GM12878 (cell line): ENCODE results near the gene SSNA1.

ENCODE experiments used
- ATF7 ChIP-seq: fragments of 450-650 bp; IDR thresholded peaks from 2 replicates; pipeline ENCODE4 v1.6.1; 2016; ENCODE audit warnings: low read depth, mild to moderate bottlenecking
- BACH1 ChIP-seq: fragments of 450-650 bp; IDR thresholded peaks from 2 replicates; pipeline ENCODE4 v1.6.1; 2017; ENCODE audit warnings: mild to moderate bottlenecking, borderline replicate concordance
- EP300 ChIP-seq, 2 experiments: fragments of 150-350 bp in 1 of 2; IDR thresholded peaks; 2 replicates each; pipeline ENCODE4 v1.6.1; 2011 to 2012; ENCODE audit warnings: low read depth in 2 of 2, low read length in 2 of 2, borderline replicate concordance in 1 of 2, improper control_type of control experiment in 1 of 2, inconsistent platforms in 1 of 2; ENCODE audit not compliant: control insufficient read depth in 1 of 2
- HCFC1 ChIP-seq: fragments of 150-350 bp; IDR thresholded peaks from 2 replicates; pipeline ENCODE4 v1.6.1; 2014; ENCODE audit warnings: low read length
- MTA3 ChIP-seq: IDR thresholded peaks from 2 replicates; pipeline ENCODE4 v1.6.1; 2012; ENCODE audit warnings: low read length, inconsistent platforms, borderline replicate concordance
- MYC ChIP-seq: IDR thresholded peaks from 2 replicates; pipeline ENCODE4 v1.6.1; 2011; ENCODE audit warnings: mild to moderate bottlenecking, low read length, moderate library complexity, inconsistent platforms; ENCODE audit not compliant: insufficient read depth, insufficient replicate concordance, insufficient read length, severe bottlenecking
- POLR2AphosphoS5 ChIP-seq: IDR thresholded peaks from 2 replicates; pipeline ENCODE4 v1.6.1; 2011; ENCODE audit warnings: mild to moderate bottlenecking, low read length, inconsistent platforms
- RAD21 ChIP-seq: IDR thresholded peaks from 2 replicates; pipeline ENCODE4 v1.6.1; 2011; ENCODE audit warnings: mild to moderate bottlenecking, low read depth, low read length, moderate library complexity; ENCODE audit not compliant: insufficient read depth
- SMAD1 ChIP-seq: fragments of 450-650 bp; IDR thresholded peaks from 2 replicates; pipeline ENCODE4 v1.6.1; 2018; ENCODE audit warnings: mild to moderate bottlenecking, low read depth; ENCODE audit not compliant: partially characterized antibody

DNA sequence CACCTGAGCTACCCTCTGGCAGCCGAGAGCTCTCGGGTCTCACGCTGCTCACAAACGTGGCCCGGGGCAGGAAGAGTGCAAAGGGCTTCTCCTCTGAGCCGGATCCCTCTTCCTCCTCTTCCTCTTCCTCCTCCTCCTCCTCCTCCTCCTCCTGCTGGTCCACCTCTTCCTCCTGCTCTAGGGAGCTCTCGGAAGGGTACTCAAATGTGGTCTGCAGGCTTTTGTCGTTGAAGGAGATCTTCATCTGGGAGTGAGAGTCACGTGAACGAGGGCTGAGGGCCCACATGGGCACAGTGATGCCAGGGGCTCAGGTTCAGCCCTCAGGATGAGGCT is 3.9 kb downstream of the SSNA1 start:
- TF ChIP-seq BACH1, result no peak
- no peak for TF ChIP-seq MYC
- TF ChIP-seq EP300 (IDR thresholded peaks at IDR 0.05; ENCODE audit: borderline replicate concordance in 1 of 2, control insufficient read depth in 1 of 2, low read depth in 2 of 2, low read length in 2 of 2), result no peak
- TF ChIP-seq HCFC1, result no peak
- TF ChIP-seq SMAD1, result no peak
- no peak for TF ChIP-seq RAD21
- no peak for TF ChIP-seq MTA3
- TF ChIP-seq POLR2AphosphoS5, result no peak
- TF ChIP-seq ATF7, result no peak
